HT1080 (cell line): Measurements from ENCODE around the gene TBC1D25. TPM values are rescaled to one million over a fixed set of nuclear protein-coding genes. Genes with fewer than 3 reads are reported as not detected.

Experiments used
- DNase-seq: peaks from one replicate; pipeline ENCODE4 v3.0.0-alpha.2; 2015; ENCODE audit warnings: low read depth
- polyA plus RNA-seq, 2 experiments: library from polyadenylated mRNA; depleted of rRNA; stranded (reverse); fragments of >200 nt; gene quantifications; 2 replicates each; pipeline ENCODE4 v1.2.3, GENCODE V29; 2015
- total RNA-seq: library from RNA; depleted of rRNA; stranded (reverse); fragments of >200 nt; shearing (Covaris generic); gene quantifications from 2 replicates; pipeline ENCODE4 v1.2.3, GENCODE V29; 2014; rRNA removed

The TBC1D25 gene
- 7.1 and 10.4 TPM in 2 replicates for total RNA-seq
- 12.0 and 15.0 TPM in 2 replicates for polyA plus RNA-seq (2015; cell fraction: cytosol; rRNA removed)
- polyA plus RNA-seq (2015; cell fraction: nucleus; rRNA removed) = 15.4 and 15.7 TPM in 2 replicates

GRCh38 chrX:48539345-48540027 lies at the start of gene TBC1D25:
TBC1D25 (plus strand) TSS chrX:48539714; CDS start chrX:48539798, 84 bp downstream.
- DNase-seq = peak; percentile 95

- no peak for DNase-seq
Observed at GRCh38 chrX:48489892-48490291, 49.6 kb upstream of the TBC1D25 start.

- DNase-seq = peak; percentile 36
Observed at GRCh38 chrX:48490661-48491060, 48.9 kb upstream of the TBC1D25 start.

- no peak for DNase-seq
Observed at GRCh38 chrX:48491809-48492208, 47.7 kb upstream of the TBC1D25 start.

- peak; percentile 75 for DNase-seq
Observed at GRCh38 chrX:48492293-48492910, 47.1 kb upstream of the TBC1D25 start.

GRCh38 chrX:48493890-48494364 lies 45.6 kb upstream of the TBC1D25 start:
- DNase-seq = no peak

- no peak for DNase-seq
Observed at GRCh38 chrX:48496660-48497059, 42.9 kb upstream of the TBC1D25 start.

- DNase-seq = peak; percentile 15
Observed at GRCh38 chrX:48497871-48498270, 41.6 kb upstream of the TBC1D25 start.

- DNase-seq = peak; percentile 95
Observed at GRCh38 chrX:48498374-48498809, 41.1 kb upstream of the TBC1D25 start.

GRCh38 chrX:48504261-48504660 lies 35.3 kb upstream of the TBC1D25 start:
- DNase-seq = no peak

GRCh38 chrX:48505481-48505880 lies 34.0 kb upstream of the TBC1D25 start:
- no peak for DNase-seq

- no peak for DNase-seq
Observed at GRCh38 chrX:48507246-48507645, 32.3 kb upstream of the TBC1D25 start.

- DNase-seq = peak; percentile 54
Observed at GRCh38 chrX:48508400-48509244, 30.9 kb upstream of the TBC1D25 start, which contains the start of gene PORCN. PORCN (plus strand) TSS chrX:48508992; CDS start chrX:48509821, 829 bp downstream.

GRCh38 chrX:48509245-48509590 lies 30.3 kb upstream of the TBC1D25 start:
- DNase-seq = no peak

- no peak for DNase-seq
Observed at GRCh38 chrX:48509619-48510018, 29.9 kb upstream of the TBC1D25 start.

- DNase-seq = peak; percentile 38
Observed at GRCh38 chrX:48511560-48511959, 28.0 kb upstream of the TBC1D25 start.

- DNase-seq = no peak
Observed at GRCh38 chrX:48512371-48512935, 27.1 kb upstream of the TBC1D25 start.

GRCh38 chrX:48513670-48514069 lies 25.8 kb upstream of the TBC1D25 start:
- DNase-seq = no peak

- DNase-seq = no peak
Observed at GRCh38 chrX:48514126-48514806, 25.2 kb upstream of the TBC1D25 start.

- DNase-seq = no peak
Observed at GRCh38 chrX:48514868-48515460, 24.6 kb upstream of the TBC1D25 start.
